ENCODE measurements around the gene AGTR2. TPM values are rescaled to one million over a fixed set of nuclear protein-coding genes. Genes with fewer than 3 reads are reported as not detected.
"Not testable (repeated sequence)": the region's sequence is repeated elsewhere in the genome, so short reads cannot be mapped to it uniquely, and the experiment has no call there.

The AGTR2 gene, protein sequence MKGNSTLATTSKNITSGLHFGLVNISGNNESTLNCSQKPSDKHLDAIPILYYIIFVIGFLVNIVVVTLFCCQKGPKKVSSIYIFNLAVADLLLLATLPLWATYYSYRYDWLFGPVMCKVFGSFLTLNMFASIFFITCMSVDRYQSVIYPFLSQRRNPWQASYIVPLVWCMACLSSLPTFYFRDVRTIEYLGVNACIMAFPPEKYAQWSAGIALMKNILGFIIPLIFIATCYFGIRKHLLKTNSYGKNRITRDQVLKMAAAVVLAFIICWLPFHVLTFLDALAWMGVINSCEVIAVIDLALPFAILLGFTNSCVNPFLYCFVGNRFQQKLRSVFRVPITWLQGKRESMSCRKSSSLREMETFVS
- not detected for total RNA-seq

DNA sequence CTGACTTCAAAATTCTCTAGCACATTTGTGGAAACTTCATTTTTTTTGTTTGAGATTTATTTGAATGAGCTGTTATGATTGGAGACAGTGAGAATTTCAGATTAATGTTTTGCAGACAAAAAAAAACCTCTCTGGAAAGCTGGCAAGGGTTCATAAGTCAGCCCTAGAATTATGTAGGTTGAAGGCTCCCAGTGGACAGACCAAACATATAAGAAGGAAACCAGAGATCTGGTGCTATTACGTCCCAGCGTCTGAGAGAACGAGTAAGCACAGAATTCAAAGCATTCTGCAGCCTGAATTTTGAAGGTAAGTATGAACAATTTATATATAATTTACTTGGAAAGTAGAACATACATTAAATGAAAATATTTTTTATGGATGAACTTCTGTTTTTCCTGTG, at the start of gene AGTR2:
TSS of gene AGTR2 (plus strand) at position 234 of the 400 bp plus-strand sequence. CDS start 1,537 bp downstream, outside the sequence.
- no peak for DNase-seq

DNA sequence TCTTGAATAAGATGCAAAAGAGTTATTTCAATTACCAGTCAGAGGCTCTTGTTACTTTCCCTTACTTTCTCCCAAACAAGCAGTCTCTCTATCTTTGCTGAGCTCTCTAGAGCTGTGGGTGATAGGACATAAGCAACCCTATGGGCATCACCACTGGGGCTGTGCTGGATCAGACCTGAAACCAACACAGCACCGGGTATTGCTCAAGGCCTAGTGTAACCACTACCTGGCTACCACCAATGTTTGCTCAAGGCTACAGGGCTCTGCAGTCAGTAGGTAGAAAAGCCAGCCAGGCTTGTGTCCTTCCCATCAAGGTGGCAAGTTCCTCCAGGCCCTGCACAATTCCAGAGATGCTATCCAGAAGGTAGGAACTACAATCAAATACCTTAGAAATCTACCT, 35.3 kb upstream of the AGTR2 start:
- no peak for DNase-seq

DNA sequence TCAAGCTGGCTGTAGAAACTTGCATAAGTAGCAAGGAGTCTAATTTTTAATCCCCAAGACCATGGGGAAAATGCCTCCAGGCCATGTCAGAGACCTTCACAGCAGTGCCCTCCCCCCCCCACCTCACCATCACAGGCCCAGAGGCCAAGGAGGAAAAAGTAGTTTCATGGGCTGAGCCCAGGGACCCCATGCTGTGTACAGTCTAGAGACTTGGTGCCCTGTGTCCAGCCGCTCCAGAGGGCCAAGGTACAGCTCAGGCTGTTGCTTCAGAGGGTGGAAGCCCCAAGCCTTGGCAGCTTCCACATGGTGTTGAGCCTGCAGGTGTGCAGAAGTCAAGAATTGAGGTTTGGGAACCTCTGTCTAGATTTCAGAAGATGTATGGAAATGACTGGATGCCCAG, 29.3 kb upstream of the AGTR2 start:
- DNase-seq = not testable (repeated sequence)

DNA sequence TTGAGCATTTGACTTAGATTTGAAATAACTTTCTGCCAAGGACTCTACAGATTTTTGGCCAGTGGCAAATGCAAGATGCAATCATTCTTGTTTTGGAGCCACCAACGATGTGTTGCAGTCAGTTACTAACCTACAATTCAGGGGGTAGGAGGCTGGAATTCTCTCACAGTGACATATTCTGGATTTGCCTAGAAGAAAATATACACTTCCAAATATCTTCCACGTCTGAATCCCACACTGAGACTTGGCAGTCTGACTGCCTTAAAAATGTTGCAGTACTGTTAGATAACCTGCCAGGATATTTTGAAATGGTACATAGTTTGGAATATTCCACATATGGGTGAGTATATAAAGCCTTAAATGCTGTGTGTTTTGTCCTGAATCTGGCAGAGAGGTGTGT, 27.6 kb upstream of the AGTR2 start:
- DNase-seq = no peak

DNA sequence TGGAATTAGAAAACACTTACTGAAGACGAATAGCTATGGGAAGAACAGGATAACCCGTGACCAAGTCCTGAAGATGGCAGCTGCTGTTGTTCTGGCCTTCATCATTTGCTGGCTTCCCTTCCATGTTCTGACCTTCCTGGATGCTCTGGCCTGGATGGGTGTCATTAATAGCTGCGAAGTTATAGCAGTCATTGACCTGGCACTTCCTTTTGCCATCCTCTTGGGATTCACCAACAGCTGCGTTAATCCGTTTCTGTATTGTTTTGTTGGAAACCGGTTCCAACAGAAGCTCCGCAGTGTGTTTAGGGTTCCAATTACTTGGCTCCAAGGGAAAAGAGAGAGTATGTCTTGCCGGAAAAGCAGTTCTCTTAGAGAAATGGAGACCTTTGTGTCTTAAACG, 2.4 kb downstream of the AGTR2 start:
- DNase-seq = no peak

DNA sequence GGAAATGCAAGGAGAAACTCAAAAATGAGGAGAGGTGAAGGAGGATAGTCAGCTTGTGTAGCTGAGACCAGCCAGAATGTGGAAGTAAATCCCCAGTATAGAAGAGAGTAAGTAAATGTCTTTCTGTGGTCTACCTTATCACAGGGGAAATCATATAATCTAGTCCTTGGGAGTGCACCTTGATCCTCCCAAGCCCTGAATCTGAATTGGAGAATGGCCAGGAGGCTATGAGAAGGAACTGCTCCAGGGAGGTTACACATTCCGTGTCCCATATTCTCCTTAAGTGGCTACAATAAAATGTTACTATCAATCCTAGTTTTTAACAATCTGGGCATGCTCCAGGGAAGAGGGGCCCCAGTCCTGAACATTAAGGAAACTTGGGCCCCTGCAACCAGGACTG, 10.8 kb downstream of the AGTR2 start:
- no peak for DNase-seq

DNA sequence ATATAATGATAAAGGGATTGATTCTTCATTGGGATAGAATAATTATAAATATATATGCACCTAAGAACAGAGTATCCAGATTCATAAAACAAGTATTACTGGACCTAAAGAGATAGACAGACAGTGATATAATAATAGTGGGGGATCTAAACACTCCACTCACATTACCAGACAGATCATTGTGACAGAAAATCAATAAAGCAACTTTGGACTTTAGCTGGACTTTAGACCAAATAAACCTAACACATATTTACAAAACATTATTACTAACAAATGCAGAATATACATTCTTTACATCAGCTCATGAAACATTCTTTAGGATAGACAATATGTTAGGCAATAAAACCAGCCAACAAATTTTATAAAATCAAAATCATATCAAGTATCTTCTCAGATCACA, 14.6 kb downstream of the AGTR2 start:
- DNase-seq = no peak

DNA sequence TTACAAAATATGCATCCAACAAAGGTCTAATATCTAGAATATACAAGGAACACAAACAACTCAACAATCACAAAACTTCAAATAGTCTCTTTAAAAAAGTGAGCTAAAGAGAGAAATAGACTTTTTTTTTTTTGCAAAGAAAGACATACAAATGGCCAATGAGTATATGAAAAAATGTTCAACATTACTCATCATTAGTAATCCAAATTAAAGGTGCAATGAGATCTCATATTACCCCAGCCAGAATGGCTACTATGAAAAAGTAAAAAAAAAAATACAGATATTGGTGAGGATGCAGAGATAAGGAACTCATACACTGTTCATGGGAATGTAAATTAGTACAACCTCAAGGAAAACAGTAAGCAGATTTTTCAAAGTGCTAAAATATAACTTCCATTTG, 24.1 kb downstream of the AGTR2 start:
- no peak for DNase-seq

DNA sequence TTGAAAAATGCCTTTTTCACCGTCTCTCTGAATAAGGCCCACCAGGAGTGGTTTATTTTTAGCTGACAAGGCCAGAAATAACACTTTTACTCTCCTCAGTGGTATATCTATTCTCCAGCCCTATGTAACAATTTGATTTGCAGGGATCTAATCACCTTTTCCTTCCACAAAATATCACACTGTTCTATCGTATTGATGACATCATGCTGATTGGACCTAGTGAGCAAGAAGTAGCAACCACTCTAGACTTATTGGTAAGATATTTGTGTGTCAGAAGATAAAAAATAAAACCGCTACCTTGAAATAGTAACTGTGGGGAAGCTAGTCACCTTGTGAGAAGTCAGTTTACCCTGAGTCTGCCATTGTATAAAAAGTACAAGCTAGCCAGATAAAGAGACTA, 27.7 kb downstream of the AGTR2 start:
- no peak for DNase-seq

DNA sequence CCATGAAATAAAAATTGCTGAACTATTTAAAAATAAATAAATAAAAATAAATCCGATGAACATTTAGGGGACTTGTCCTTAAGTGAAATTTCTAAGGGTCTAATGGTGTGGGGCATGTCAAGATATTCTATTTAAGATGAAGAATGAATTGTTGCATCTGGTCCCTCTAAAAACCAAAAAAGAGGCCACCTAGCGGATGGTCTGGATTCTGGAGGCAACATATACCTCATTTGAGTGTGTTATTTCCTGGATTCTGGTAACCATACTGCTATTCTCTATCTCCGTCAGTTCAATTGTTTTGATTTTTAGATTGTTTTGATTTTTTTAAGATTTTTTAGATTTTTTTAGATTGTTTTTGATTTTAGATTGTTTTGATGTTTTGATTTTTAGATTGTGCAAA, 28.3 kb downstream of the AGTR2 start:
- DNase-seq = no peak

DNA sequence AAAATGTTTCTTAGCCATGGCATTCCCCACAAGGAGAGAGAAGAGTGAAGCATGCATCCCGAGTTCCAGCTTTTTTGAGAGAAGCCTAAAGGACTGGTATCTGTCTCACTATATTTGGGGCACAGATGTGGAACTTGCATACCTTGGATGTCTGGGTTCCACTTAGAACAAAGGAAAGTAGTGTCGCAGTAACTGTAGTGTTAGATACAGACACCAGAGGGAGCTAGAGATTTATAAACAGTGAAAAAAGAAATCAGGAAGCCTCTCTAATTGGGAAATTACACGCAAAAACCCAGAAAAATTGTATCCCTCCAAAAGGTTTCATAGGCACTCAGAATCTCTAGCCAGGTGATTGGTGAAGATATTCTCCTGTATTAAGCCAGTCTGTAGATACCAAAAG, 34.4 kb downstream of the AGTR2 start:
- no peak for DNase-seq

DNA sequence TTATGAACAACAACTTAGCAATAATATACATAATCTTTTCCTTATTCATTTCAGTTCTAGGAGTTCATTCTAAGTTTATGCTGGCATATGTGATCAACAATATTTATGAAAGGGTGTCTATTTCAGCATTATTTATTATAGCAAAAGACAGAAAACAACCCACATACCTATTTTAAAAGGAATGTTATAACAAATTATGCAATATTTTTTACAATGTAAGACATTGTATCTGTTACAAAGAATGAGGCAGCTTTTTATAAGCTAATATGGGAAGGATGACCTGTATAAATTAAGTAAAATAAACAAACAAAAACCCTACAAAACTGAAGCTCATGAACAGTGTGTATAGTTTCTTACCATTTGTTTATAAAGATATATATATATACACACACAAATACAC, 42.7 kb downstream of the AGTR2 start:
- DNase-seq = no peak

DNA sequence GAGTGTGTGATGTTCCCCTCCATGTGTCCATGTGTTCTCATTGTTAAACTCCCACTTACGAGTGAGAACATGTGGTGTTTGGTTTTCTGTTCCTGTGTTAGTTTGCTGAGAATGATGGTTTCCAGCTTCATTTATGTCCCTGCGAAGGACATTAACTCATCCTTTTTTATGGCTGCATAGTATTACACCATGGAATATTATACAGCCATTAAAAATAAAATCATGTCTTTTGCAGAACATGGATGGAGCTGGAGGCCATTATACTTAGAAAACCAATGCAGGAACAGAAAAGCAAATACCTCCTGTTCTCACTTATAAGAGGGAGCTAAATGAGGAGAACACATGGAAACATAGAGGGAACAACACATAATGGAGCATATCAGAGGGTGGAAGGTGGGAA, 46.5 kb downstream of the AGTR2 start:
- not testable (repeated sequence) for DNase-seq

All from effector CD4-positive, alpha-beta T cell (primary cell).